DMS153 treated with DMSO at 0.1 percent for 48 hours (cell line): ENCODE measurements around the gene SH3RF3.

Experiments
- DNase-seq: peaks from one replicate; lab custom pipeline; 2025; ENCODE audit not compliant: unreplicated experiment; lab: John Stamatoyannopoulos, UW

SH3RF3 gene

DNA sequence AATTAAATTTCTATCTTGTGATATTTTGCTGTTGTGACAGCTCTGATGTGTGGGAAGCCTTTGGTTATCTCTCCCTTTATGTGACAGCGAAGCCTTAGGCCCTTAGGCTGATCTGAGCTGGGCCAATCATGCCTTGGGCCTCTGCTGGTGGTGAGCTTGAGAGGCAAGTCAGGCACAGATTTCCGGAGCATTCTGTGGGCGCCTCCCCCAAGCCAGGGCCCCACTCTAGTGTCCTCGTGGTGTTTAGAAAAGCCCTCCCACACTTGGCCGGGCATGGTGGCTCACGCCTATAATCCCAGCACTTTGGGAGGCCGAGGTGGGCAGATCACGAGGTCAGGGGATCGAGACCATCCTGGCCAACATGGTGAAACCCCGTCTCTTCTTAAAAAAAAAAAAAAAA is 239.8 kb downstream of the SH3RF3 start:
- DNase-seq = no peak

DNA sequence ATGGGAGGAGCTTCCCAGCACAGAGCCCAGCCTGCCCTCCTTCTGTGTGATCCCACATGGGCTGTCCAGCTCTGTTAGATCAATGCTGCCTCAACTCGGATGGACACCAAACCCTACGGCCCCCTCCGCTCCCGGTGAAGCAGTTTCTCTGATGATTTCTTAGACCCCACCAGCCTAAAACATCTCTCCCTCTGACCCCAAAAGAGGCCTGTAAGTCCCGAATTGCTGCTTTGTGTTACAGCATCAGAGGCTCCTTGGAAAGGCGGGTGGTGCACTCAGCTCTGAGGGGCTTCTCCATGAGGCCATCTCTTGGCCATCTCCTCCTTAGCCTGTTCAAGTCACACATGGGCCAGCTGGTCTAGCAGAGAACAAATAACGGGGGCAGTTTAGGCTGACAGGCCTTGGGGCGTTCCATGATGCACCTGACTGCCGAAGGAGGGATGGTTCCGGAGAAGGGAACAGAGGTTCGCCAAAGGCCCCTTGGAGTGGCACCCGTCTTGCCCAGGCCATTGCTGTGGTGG is 240.7 kb downstream of the SH3RF3 start:
- DNase-seq = no peak

DNA sequence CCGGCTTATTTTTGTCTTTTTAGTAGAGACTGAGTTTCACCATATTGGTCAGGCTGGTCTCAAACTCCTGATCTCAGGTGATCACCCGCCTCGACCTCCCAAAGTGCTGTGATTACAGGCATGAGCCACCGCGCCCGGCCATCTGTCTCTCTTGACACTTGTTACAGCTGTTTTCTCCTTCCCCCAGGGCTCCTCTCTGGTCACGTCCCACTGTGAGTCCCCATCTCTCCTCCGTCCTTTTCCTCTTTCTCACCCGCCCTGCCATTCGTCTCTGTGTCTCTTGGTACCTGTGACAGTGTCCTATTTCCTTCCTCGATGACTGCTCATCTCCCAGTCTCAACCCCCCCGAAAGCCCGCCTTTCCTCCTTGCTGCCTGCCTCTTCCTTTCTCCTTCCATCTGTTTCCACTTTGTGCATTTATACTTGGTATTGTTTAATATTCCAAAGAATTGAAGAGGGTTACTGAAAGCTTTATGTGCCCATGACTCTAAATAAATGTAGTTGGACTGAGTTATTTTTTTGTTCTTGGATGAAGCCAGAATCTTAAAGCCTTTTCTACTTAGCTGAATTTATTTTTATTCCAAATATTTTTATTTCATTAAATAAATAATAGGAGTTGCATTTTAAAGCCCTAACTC is 241.5 kb downstream of the SH3RF3 start:
- no peak for DNase-seq

DNA sequence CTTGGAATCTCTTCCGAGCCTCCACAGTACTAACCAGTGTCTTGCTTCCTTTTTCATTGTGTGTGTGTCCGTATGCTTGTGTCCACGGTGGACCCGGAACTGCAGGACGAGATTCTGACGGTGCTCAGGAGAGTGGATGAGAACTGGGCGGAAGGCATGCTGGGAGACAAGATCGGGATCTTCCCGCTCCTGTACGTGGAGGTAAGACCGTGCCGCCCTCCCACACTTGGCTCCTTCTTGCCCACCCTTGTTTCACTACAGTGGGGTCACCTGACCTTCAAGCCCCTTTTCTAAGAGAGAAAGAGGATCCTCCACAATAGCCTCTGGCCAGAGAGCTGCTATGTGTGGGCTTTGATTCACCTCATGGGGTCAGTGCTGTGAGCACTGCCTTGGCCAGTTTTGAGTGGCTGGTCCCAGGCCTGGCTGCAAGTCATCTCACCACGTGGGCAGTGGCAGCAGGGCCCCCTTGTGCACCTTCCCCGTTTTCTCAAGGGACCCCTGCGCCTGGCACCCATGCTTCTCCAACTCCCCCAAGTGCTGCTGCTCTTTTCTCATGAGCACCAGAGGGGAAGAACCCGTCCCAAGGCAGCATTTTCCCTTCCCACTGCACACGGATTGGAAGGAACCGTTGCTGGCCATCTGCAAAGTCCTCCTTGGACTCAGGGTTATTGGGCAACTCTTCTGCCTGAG is 242.6 kb downstream of the SH3RF3 start:
- no peak for DNase-seq

DNA sequence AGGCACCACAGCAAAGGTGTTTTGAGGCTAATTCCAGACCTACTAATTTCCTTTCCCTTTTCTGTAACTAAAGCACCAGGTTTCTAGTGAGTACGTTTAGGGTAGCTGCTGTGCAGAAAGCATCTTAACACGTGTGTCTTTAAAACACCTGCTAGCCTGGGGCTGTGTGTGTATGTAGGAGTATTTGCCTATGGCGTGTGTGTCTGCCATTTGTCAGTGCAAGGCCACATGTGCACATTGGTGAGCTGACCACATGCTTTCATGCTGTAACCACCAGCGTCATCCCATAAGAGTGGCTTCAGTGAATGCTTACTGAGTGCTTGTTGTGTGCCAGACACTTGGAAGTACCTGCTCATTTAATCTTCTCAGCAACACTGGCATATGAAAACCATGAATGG is 243.2 kb downstream of the SH3RF3 start:
- DNase-seq = no peak

DNA sequence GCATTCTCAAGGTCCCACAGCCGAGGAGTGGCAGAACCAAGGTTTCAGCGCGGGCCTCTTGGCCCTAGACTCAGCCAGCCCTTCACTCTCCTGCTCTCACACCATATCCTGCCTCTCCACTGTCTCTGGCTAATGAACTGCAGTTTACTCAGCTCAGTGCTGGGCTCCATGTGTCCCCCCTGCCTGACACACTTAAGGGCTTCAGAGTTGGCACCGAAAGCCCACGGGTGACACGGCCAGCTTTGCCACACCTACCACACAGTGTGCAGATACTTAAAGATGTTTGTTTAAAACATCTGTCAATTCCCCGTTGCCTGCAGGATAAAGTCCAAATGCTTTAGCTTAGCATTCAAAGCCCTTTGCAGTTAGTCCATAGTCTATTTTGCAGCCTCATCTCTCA is 243.6 kb downstream of the SH3RF3 start:
- no peak for DNase-seq

DNA sequence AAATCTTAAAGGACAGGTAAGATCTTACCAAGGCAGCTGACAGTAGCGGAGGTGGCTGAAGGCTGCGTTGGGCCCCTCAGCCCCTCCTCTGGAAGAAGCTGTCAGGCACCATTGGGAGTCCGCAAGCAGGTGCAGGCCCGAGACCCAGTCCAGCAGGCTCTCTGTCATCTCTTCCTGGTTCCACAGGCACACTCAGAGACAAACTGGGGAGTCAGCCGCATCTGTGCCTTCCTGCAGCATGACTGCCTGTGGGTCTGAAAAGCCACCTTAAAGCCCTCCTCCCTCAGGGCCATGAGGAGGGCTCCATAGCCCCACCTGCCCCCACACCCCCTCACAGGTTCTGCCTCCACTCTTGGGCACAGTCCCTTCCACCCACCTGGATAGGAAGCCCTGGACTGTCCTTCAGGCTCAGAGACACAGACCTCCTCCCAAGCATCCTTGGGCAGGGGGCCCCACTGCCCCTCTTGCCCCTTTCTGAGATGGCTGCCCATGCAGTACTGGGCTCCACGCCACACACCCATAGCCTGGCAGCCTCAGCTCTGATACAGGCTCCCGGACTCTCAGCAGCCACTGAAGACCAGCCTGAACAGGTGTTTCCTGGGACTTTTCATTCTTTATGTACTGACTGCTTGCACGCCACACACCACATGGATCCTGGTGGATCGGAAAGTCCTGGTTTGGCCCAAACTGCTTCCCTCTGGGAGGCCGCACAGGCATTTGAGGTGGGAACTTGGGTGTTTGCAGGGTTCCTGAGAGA is 245.0 kb downstream of the SH3RF3 start:
- no peak for DNase-seq

DNA sequence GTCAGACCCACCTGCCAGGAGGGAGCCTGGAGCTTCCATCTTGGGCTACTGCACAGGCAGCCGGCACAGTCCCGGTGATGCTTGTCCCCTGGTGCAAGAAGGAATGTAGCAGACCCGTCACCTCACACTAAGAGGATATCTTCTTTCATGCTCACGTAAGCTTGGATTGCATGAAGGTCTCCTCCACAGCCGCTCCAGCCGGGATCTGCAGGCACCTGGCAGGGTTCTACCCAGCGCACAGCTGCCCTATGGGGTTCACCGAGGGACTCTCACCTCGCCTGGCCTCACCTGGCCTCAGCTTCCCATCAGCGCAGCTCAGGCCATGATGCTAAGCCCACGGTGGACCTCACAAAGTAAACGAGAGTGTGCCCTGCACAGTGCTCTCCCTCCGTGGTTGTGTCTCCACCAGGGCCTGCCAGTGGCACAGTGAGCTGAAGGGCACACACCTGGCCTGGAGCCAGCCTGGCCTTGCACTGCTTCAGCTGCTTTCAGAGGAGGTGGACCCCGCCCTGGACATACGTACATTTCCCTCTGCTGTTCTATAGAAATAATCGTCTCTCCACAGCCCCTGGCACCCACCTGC is 245.6 kb downstream of the SH3RF3 start:
- DNase-seq = no peak

DNA sequence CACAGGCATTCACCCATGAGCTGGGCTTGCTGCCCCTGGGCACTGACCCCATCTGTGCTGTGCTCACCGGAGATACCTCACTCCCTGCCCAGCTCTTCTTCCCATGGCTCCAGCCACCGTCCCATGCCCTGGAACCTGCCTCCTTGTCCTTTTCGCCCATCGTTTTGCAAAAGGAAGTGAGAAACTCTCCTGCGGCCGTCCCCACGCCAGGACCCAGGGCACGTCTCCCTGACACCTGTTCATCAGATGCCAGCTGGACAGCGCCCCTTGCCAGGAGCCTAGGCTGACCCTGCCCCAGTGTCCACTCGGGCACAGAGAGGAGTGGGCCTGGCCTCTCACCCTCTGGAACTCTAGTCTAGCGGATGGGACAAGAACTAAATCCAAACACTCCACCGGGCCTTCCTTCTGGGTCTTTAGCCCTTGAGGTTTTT is 246.1 kb downstream of the SH3RF3 start:
- DNase-seq = no peak

DNA sequence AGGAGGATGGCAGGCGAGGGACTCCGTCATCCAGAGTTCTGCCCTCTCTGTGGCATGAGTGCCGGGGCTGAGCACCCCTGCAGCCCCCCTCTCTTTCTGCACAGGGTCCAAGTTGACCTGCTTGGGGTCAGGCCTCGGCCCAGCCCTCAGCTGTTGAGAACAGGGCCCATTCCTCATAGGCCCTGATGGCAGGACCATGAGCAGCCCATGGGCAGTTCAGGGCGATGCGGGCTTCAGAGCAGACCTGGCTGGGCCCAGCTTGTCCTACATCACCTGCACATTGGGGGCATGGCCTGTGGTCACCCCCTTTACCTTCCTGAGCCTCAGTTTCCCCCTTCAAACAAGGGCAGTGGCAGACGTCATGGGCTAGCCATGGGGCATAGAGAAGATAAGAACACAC is 246.7 kb downstream of the SH3RF3 start:
- no peak for DNase-seq

DNA sequence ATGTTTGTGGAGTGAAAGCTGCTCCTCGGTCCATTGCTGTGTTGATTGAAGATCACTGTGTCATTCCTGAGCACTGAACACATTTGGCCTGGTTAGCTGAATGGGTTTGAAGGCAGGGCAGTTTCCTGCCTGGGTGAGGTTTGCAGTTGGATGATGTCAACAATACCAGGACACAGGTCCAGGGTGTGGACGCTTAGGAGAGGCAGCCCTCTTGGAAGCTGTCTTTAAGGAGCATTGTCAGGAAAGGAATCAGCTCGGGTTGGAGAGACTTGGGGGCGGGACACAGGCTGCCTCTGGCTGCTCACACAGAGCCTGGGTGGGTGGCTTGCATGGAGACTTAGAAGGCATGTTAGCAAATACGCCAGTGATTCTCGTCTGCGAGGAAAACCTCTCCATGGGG is 247.1 kb downstream of the SH3RF3 start:
- no peak for DNase-seq

DNA sequence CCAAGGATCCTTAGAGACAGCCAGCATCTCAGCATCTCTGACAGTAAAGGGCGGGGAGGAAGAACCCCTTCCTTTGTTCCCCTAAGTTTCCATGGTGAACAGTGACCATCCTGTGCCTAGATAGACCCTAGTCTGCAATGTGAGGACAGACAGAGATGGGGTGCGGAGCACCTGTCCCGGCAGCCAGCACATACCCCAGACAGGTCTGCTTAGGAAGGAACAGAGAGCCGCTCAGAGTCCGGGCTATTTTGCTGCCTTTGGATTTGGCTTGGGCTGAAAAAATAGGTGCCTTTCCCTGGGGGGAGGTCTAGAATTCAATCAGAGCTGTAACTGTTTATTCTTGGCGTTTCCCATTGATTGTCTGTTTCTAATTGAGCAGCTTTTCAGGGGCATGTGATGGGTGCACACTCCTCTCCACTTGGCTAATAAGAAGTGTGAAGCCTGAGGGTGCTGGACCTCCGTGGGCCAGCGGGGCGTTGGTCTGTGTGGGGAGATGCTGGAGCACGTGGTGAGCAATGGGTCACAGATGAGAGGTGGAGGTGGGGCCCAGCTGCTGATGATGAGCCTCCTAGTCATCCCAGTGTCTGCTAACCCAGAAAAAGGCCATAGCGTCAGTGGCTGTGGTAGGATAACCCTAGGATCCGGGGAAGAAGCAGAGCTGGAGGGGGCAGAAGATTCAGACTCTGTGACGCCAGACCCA is 247.9 kb downstream of the SH3RF3 start:
- no peak for DNase-seq

DNA sequence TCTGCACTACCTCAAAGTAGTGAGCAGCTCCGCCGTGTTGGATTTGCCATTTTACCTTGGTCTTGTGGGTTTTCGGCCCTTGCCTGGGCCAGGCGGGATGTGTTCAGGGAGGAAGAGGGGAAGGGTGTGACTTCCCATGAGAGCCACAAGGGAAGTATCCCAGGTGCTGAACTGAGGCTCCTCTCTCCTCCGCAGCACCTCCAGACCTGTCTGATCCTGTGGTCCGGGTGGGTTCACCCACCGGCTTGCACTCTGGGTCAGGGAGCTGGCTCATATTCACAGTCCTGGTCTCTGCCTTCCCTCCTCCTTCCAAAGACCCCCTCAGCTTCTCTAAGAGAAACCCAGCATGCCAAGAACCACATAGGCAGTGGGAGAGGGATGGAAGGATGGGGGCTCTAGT is 249.0 kb downstream of the SH3RF3 start:
- DNase-seq = no peak

DNA sequence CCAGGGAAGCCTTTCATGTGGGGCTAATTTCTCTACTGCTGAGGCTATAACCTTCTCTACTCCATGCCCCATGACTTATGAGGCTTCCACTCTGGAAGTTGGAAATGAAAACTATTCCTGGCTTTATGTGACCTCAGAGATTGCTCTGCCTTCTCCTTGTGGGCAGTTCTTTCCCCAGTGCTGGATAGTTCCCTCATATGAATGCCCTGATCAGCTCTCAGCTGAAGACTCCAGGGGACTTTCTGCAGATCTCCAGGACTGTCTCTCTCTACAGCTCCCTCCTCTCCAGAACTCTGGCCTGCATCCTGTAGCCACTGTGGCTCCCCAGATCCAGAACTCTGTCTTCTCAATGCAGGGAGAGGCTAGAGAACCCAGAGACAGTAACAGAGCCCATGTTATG is 249.7 kb downstream of the SH3RF3 start:
- DNase-seq = no peak

DNA sequence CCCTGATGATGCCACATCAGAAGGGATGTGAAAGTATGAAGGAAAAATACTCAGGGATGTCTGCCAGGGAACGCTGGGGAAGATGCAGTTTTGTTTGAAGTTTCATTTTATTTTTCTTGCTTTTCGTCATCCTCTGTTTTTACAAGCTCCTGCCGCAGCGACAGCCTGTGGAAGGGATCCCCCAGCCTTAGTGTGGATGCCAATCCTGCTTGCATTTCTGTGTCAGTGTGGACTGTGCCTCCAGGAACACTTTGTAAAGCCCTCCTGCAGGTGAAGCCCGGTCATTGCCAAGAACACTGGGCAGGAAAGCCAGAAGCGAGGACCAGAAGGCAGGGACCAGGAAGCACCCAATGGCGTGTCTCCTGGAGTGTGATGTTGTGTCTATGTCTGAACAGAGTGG is 250.5 kb downstream of the SH3RF3 start:
- no peak for DNase-seq

DNA sequence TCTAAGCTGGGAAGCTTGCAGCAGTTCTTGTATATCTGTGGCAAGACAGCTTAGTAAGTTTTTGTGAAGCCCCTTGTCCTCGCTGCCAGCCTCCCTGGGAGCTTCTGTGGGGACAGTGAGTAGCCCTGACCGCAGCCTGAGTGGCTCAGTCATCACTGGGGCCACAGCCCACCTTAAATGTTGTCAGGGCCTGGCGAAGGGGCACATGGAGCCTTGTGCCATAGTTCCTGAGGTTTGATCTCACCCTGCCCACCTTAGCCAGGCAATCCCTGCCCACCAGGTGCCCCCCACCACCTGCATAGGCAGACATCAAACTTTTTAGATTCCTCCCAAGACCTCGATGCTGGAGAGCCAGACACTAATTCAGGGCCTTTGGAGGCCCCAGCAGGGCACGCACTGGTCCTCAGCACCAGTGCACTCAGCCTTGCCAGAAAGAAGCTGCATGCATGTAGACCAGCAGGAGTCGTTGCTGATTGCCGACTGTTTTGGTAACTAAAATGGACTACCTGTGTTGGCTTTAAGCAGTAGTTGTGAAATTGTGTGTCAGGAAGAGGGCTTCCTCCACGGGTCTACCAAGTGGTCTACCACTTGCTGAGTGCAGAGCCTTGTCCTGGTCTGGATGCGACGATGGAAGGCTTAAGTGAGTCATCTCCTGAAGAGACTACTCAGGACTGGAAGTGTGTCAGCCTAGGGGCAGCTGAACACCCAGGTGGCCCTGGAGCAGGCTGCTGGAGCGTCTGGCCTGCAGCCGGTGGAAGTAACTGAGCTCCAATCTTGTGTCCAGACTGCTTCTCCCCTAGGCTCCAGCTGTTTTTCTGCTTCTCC is 251.7 kb downstream of the SH3RF3 start:
- DNase-seq = no peak

DNA sequence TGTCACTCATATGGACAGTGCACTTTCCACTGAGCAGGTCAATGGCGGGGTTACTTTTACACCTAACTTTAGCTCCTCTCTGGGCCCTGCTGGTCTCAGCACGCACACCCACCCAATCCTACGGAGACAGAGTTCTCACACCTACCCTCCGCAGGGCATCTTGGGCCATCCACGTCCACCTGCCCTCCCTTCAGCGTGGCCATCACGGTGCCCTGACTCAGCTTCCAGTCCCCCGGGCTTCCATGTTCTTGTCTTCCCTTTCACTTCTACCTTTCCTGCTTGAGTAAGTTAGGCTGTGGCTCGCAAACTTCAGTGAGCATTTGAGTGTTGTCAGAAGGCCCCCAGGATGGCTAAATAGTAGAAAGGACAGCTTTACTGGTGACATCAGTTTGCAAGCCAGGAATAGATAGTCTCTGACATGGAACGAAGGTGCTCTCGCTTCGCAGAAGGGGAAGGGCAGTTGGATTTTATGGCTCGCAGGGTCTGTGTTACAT is 252.4 kb downstream of the SH3RF3 start:
- no peak for DNase-seq

DNA sequence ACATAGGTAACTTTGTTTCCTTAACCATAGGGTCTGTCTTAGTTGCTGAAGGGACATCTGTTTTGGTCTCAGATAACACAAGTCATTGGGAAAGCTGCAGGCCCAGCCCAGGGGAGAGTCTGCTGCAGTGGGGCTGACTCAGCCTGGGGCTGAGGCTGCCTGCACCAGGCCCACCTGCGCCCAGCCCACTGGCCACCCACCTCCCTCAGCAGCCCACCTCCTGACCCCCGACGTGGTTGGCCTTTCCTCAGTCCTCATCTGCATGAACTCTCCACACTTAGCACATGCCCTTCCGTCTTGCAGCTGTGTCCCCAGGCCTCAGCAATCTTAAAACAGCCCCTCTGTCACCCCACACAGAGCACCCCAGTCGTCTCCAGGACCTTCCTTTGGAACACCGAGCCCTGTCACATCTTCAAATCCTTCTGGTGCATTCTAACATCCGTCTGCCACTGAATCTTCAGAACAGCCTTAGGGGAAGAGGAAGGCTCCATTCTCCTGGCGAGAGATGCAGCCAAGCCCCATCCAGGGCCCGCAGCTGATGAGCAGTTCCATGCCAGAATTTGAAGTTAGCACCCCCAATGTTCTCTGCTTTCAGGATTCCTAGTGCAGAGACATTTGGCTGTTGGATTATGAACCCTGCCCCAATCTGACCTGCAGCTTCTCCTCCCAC is 253.4 kb downstream of the SH3RF3 start:
- no peak for DNase-seq

DNA sequence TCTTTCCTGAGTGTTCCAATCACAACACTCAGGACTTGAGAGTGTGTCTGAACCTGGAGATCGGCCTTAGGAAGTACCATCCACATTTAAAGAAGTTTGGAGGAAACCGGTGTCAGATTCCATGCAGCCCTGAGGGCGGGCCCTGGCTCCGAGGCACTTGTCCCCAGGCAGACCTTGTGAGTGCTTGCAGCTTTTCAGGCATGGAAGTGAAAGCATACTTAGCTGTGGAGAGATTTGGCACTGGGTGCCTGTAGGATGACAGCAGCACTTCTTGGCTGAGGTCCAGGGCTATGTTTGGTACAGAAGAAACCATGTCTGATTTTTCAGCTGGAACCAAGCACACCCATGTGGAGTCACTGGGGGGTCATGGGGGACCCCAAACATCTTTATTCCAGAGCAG is 253.9 kb downstream of the SH3RF3 start:
- peak; percentile 24 for DNase-seq
